HL-60 (cell line): Measurements from ENCODE around the gene TNIP1.

ENCODE experiments used
- CTCF ChIP-seq: IDR thresholded peaks from one replicate; pipeline ENCODE4 v1.5.1; 2011; ENCODE audit warnings: low read length, control low read depth, inconsistent platforms; ENCODE audit not compliant: insufficient read depth
- GABPA ChIP-seq: IDR thresholded peaks from 2 replicates; pipeline ENCODE4 v1.6.1; 2012; ENCODE audit warnings: low read depth
- POLR2AphosphoS5 ChIP-seq: IDR thresholded peaks from 2 replicates; pipeline ENCODE4 v1.6.1; 2012; ENCODE audit warnings: low read depth
- REST ChIP-seq: IDR thresholded peaks from 2 replicates; pipeline ENCODE4 v1.6.1; 2012; ENCODE audit warnings: low read depth; ENCODE audit not compliant: insufficient replicate concordance

- TF ChIP-seq CTCF = no peak
- TF ChIP-seq POLR2AphosphoS5 = no peak
- no peak for TF ChIP-seq GABPA
- no peak for TF ChIP-seq REST
Observed at GRCh38 chr5:151017897-151018296, 62.9 kb downstream of the TNIP1 start.
